M059J (cell line): Measurements from ENCODE around the gene ZNF337. TPM values are rescaled to one million over a fixed set of nuclear protein-coding genes. Genes with fewer than 3 reads are reported as not detected.
"Not testable (repeated sequence)": the region's sequence is repeated elsewhere in the genome, so short reads cannot be mapped to it uniquely, and the experiment has no call there.

Experiments used
- DNase-seq: peaks from one replicate; pipeline ENCODE4 v3.0.0-alpha.2; 2012; ENCODE audit warnings: low read depth
- total RNA-seq: library from RNA; depleted of rRNA; stranded (reverse); fragments of >200 nt; shearing (Covaris generic); gene quantifications from 2 replicates; pipeline ENCODE4 v1.2.3, GENCODE V29; 2014

ZNF337 gene
- total RNA-seq, 1 experiment from 2014 or later: 12.5 TPM

DNA sequence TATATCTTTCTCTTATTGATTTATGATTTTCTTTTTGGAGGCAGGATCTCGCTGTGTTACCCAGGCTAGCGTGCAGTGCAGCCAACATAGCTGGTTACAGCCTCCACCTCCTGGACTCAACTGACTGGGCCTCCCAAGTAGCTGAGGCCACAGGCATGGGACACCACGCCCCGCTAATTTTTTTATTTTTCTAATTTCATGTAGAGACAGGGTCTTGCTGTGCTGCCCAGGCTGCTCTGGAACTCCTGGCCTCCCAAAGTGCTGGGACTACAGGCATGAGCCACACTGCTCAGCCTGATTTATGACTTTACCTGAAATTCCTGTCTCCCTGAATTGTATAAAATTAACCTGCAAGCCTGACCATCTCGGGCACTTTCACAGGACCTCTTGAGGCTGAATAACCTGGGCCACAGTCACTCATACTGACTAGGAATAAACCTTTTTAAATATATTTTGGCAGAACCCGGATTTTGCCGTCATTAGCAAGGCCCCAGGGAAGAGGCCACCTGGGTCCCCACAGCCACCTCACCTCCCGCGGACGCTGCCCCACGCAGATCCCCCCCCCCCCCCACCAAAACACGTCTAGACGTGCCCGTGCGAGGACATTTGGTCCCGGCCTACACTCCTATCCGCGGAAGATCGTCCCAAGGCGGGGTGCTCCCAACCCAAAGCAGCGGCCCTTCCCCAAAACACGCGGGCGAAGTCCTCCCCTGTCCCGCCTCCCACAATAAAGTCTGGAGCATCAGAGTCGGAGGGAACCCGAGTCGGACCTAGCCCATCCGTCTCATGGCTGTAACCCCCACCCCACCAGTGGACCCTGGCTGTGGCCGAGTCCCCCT, 902 bp downstream of the ZNF337 start:
- peak; percentile 38 for DNase-seq

DNA sequence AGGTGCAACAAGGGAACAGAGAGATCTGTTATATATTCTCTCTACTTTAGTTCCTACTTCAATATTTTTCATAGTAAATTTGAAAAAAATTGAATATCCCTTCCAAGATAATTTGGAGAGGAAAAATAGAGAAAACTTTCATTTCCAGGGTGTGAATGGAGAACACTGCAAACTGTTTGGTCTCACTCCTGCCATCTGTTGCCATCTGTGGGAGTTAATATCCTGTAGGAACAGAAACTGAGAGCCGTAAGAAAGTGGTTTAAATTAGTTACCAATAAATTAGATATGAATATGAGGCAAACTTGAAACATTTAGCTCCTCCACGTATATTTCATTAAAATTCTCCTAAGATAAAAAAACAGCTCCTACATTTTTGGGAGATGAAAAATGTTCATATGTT, 4.2 kb downstream of the ZNF337 start:
- no peak for DNase-seq

GRCh38 chr20:25690427-25690826, 6.2 kb downstream of the ZNF337 start:
- no peak for DNase-seq

- no peak for DNase-seq
These were observed 10.3 kb downstream of the ZNF337 start for GRCh38 chr20:25686081-25687067.

DNA sequence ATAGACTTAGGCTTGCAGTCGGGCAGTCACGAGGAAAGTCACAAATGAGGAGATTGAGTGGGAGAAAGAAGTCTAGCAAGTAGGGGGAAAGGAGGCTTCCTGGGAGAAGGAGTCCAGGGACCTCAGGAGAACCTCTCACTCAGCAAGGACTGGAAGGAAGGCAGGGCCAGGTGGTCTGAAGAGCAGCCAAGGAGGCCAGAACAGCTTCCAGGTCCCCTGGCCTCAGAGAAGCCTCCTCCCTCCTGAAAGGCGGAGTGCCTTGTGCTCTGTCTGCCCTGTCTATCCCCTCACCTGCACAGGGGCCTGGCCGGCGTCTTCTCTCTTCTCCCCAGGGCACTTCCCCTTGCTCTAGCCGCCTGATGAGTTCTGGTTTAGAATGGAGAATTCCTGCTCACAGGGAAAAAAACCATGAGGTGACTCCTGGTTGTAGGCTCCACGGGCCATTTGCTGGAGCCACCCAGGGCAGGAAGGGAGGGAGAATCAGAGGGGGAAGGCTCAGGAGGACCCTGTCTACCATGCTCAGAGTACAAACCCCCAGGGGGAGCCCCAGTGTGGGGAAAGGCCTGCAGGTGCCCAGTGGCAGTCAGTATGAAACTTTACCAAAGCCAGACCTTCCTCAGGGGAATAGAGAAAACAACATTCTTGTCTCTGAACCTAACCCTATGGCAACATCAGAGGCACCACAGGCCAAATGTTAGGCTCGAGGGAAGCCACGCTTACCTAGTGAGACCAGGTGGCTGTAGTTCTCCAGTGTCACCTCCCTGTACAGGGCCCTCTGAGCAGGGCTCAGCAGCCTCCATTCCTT, 11.2 kb downstream of the ZNF337 start:
- DNase-seq: no peak

DNA sequence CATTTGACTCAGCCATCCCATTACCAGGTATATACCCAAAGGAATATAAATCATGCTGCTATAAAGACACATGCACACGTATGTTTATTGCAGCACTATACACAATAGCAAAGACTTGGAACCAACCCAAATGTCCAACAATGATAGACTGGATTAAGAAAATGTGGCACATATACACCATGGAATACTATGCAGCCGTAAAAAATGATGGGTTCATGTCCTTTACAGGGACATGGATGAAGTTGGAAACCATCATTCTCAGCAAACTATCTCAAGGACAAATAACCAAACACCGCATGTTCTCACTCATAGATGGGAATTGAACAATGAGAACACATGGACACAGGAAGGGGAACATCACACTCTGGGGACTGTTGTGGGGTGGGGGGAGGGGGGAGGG, 12.8 kb downstream of the ZNF337 start:
- DNase-seq: not testable (repeated sequence)

GRCh38 chr20:25683050-25683449, 13.6 kb downstream of the ZNF337 start:
- no peak for DNase-seq

GRCh38 chr20:25676164-25676809, 20.4 kb downstream of the ZNF337 start:
- peak; percentile 32 for DNase-seq

- no peak for DNase-seq
These were observed 21.5 kb downstream of the ZNF337 start for GRCh38 chr20:25675161-25675560.

DNA sequence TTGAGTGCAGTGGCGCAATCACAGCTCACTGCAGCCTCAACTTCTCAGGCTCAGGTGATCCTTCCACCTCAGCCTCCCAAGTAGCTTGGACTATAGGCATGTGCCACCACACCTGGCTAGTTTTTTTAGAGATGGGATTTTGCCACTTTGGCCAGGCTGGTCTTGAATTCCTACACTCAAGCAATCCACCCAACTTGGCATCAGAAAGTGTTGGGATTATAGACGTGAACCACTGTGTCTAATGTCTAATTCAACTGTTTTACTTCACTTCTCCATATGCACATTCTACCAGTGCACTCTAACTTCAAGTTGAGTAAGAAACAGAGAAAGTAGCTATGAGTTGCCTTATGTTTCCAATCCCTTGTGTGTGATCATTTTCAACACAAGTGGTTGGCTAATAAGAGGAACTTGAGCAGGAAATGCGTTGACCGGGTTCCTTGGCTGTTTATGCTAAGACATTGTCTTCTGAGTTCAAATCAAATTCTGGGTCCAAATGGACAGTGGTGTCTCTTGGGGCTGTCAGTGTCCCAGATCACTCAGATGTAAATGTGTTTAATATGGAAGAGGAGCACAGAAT, 23.9 kb downstream of the ZNF337 start:
- DNase-seq: no peak

DNA sequence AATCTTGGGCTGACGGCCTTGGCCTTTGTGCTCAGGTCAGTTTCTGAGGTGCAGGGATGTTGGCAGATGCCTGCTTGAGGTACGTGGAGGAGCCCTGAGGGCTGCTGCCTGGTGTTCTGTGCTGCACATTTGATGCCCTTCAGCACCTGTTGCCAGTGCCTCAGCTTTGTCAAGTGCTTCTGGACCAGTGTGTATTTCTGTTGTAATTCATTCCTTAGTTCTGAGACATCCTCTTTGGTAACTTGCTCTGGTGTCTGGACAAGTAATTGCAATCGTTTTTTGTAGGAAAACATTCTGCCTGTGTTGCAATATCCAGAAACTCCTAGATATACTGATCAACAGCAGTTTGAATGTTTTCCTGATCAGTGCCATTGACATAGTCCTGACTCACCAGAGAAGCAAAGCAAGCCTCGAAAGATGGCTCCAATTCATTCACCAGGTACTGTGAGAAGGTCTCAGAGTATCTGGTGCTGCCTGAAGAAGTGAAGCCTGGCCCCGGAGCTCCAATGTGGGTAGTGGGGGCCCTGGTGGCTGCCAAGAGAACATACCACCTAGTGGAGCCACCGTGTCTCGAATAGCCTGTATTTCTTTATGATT, 26.7 kb downstream of the ZNF337 start:
- peak; percentile 27 for DNase-seq

DNA sequence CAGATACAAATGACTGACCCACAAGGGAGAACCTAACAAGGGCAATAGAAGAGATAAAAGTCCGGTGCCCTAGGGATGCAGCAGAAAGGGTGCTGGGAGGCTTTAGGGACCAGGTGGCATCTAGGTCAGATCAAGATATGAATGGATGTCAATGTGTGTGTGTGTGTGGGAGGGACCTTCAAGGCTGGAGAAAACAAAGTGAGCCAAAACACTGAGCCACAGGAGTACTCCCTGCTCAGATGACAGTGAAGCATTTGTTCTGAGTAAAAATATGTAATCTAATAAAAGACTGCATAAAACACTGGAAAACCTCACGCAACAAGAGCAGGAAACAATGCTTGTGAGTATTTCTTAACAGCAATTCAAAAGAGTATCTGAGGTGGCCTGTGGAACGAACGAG, 28.2 kb downstream of the ZNF337 start:
- DNase-seq: no peak

DNA sequence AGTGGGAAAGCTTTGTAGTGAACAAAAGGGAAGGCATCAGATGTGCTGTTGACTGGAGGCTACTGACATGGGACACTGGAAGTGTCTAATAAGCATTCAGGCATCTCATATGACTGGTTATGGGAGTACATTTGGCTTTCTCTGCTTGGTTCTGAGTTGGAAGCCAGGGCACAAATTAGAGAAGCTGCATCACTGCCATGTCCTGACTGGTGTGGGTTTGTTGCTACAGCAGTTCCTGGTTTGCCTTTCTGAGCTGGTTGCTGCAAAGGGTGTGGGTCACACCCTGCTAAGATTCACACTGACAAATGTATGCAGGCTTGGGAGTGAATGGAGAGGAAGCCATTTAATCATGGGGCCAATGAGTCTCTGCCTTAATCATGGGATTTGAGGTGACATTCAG, 36.7 kb downstream of the ZNF337 start:
- DNase-seq: no peak

DNA sequence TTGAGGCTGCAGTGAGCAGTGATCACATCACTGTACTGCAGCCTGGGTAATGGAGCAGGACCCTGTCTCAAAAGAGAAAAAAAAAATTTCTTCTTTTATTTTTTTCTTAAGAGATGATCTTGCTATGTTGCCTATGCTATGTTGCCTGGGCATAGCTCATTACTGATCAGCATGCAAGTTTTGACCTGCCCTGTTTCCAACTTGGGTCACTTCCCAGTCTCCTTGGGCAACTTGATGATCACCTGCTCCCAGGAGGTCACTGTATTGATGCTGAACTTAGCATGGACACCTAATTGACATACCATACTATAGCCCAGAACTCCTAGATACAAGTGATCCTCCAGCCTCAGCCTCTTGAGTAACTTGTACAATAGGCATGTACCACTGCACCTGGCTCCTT, 42.2 kb downstream of the ZNF337 start:
- no peak for DNase-seq

DNA sequence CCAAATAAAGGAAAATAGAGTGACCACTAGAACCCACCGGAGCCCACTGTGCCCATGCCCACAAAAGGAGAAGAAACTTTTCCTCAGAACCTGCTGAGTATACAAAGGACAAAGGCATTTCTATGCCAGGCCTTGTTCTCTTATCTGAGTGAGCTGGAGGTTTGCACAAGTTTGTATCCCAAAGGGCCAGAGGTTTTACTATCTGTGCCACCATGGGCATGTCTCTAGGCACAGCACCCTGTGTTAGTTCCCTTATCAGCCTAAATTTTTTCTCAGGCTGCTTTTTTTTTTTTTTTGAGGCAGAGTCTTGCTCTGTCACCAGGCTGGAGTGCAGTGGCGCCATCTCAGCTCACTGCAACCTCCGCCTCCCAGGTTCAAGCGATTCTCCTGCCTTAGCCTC, 43.8 kb downstream of the ZNF337 start:
- not testable (repeated sequence) for DNase-seq

DNA sequence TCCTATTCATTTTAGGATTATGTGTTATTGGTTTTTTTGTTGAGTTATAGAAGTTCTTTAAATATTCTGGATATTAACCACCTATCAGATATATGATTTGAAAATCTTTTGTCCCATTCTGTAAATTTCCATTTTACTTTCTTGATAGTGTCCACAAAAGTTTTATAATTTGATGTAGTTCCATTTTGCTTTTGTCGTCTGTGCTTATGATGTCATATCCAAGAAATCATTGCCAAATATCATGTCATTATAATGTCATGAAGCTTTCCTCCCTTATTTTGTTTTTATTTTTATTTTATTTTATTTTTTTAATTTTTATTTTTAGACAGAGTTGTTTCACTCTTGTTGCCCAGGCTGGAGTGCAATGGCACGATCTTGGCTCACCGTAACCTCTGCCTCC, 51.8 kb downstream of the ZNF337 start:
- DNase-seq: no peak

DNA sequence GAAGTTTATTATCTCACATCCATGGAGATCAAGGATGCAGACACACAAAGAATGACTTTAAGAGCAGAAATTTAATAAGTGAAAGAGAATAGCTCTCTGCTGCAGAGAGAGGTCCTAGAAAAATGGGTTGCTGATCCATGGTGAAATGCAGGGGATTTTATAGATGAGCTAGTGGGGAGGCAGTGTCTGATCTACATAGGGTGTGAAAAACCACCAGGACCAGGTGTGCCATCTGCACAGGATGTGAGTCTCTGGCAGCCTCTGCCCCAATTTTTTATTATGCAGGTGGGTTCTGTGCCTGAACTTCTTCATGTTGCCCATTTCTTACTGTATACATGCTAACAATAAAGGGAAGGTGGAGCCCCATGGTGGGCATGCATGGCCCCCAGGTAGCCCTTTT, 52.9 kb downstream of the ZNF337 start:
- no peak for DNase-seq

DNA sequence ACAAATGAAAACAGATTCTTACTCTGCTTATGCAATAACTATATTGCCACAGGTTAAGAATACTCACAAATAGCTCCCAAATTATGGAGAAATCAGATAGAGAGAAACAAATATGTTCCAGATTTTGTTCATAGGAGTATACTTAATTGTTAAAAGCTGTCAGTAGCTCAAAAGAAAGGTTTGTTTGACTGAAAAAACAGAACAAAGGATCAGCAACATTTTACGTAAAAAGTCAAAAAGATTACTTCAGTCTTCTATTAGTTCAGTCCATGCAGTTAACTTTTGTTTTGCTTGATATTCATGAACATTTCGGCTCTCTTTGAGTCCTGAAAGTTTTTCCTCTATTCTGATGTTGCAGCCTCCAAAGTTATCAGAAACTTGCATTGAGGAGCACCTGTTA, 59.4 kb downstream of the ZNF337 start:
- no peak for DNase-seq

DNA sequence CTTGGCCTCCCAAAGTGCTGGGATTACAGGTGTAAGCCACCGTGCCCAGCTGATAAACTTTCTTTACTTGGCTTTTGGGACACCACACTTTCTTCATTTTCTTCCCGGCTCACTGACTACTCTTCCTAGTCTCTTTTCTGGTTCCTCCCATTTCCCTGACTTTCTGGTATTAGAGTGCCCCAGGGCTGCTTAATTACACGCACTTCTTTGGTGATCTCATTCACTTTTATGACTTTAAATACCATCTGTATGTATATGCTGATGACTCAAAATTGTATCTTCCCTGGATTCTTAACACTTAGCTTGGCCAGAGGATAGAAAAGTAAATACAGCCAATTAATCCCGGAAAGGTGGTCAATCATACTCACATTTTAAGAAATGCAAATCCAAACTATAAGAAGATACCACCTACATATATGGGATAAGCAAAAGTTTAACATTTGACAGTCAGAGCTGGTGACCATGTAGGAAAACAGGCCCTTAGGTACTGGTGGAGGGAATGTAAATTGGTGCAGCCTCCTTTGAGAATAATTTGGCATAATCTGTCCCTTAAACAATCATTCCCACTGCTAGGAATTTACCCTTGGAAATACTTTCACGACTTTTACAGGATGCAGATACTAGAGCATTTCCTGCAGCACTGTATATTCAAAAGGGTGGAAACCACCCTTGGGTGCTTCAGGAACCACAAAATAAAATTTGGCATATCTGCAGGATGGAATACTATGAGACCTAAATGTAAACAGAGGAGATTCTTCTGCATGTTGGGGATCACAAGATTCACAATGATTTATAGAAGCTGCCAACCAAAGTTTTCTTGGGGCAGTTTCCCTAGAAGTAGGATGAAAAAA, 63.5 kb downstream of the ZNF337 start:
- peak; percentile 76 for DNase-seq

GRCh38 chr20:25630615-25631014, 66.0 kb downstream of the ZNF337 start:
- DNase-seq: not testable (repeated sequence)
